ENCODE data around the gene TMEM181.

DNA sequence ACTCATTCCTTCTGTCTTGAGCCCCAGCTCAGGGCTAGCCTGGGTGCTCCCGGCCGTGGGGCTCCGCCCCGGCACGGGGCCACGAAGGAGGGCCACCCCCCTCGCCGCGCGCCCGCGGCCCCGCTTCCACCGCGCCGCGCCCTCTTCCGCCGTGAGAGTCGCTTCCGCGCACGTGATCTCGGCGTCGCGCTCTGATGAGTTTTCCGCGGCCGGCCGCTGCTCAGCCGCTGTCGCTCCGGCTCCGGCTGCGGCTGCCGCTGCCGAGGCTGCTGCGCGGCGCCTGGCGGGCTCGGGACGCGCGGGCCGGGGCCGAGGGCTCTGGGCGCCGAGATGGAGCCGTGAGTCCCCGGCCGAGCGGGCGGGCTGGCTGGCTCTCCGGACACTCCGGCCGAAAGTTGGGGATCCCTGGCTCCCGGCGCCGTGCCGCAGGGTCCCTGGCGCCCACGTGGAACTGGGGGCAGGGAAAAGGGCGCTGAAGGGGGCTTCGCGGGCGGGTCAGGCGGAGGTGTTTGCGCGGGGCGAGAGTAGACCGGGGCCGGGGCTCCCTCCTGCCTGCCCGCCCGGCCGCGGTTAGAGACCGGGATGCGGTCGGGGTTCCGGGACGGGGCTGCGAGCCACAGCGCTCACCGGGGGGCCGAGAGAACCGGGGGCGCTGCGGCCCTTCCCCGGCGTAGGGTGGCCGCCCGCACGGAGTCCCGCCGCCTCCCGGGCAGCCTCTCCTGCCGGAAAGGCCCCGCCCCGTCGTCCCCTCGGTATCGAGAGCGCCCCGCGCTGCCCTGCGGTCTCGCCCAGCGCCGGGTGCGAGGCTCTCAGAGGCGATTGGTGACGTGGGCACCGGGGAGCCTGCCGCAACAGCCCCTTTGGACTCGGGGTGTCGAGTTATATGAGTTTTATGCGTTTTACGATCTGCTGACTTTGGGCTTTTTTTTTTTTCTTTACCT is at the start of gene TMEM181:
- TF ChIP-seq, protein P1, sequence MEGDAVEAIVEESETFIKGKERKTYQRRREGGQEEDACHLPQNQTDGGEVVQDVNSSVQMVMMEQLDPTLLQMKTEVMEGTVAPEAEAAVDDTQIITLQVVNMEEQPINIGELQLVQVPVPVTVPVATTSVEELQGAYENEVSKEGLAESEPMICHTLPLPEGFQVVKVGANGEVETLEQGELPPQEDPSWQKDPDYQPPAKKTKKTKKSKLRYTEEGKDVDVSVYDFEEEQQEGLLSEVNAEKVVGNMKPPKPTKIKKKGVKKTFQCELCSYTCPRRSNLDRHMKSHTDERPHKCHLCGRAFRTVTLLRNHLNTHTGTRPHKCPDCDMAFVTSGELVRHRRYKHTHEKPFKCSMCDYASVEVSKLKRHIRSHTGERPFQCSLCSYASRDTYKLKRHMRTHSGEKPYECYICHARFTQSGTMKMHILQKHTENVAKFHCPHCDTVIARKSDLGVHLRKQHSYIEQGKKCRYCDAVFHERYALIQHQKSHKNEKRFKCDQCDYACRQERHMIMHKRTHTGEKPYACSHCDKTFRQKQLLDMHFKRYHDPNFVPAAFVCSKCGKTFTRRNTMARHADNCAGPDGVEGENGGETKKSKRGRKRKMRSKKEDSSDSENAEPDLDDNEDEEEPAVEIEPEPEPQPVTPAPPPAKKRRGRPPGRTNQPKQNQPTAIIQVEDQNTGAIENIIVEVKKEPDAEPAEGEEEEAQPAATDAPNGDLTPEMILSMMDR (conservative IDR thresholded peaks at IDR 0.05) = no peak
- no peak for TF ChIP-seq EZH2 (IDR thresholded peaks at IDR 0.05; ENCODE audit: low read depth)

All from PC-9 (cell line).